ENCODE results near the gene ARHGAP25.

Gene ARHGAP25

GRCh38 chr2:68710756-68711155 is 23.9 kb upstream of the ARHGAP25 start:
- no peak overlapping the region for H3K27ac ChIP-seq (ENCODE audit: low read length, poor library complexity, severe bottlenecking)
- no peak overlapping the region for H2BK15ac ChIP-seq (ENCODE audit: low read depth, poor library complexity, severe bottlenecking)
- no peak overlapping the region for H2AFZ ChIP-seq (ENCODE audit: low read depth, low read length)

DNA sequence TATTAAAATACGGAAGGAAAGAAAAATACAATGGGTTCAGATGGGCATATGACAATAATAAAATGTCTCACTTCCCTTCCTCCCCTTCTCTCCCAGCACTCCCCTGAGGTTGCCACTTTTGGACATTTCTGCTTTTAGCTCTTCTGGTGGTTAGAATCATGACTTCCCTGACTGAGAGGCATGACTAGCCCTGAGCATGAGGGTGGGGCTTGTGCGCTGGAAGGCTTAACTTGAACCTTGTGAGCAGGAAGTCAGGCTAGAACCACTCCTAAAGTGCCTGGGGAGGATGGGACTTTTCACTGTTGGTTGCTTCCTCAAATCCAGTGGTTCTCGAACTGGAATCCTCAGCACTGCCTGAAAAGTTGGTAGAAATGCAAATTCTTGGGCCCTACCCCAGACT is 19.7 kb upstream of the ARHGAP25 start:
- no peak overlapping the region for H3K4ac ChIP-seq (ENCODE audit: low read depth in 1 of 2, low read length in 2 of 2)
- DNase-seq = no peak
- peaks cover 8 to 27% of the 10 kb centered on the region in 2 experiments for H3K27me3 ChIP-seq (ENCODE audit: control insufficient read depth in 1 of 2, insufficient read depth in 1 of 2, low read length in 2 of 2)
- H3K9me3 ChIP-seq (ENCODE audit: control insufficient read depth, low read length) = no peaks in the 10 kb centered on the region
- no peak overlapping the region for H3K9ac ChIP-seq (ENCODE audit: low read length)
- H4K8ac ChIP-seq (ENCODE audit: low read length) = no peak overlapping the region
- H3K4me2 ChIP-seq (ENCODE audit: low read length, poor library complexity, severe bottlenecking) = no peak overlapping the region
- no peak overlapping the region for H3K23ac ChIP-seq (ENCODE audit: low read length in 2 of 2)
- H2BK15ac ChIP-seq (ENCODE audit: low read depth, poor library complexity, severe bottlenecking) = no peak overlapping the region
- no peak overlapping the region for H3K14ac ChIP-seq (ENCODE audit: low read length in 2 of 2)
- H3K36me3 ChIP-seq (ENCODE audit: control insufficient read depth in 1 of 2, insufficient read depth in 2 of 2, low read depth in 1 of 2, low read length in 2 of 2) = no peaks in the 10 kb centered on the region
- no peak overlapping the region for H2BK120ac ChIP-seq (ENCODE audit: low read depth, low read length)
- no peaks in the 10 kb centered on the region for H3K79me1 ChIP-seq (replicated peaks; ENCODE audit: low read length, poor library complexity, severe bottlenecking)
- no peak overlapping the region for H3K18ac ChIP-seq (ENCODE audit: low read depth in 1 of 2, low read length in 2 of 2)
- peak overlapping the region in 1 of 2 experiments; percentile 1 for H3K4me3 ChIP-seq (ENCODE audit: insufficient read depth in 1 of 2, low read depth in 1 of 2, low read length in 2 of 2)
- H2AK5ac ChIP-seq (ENCODE audit: low read length, severe bottlenecking) = no peak overlapping the region
- no peak overlapping the region for H2AFZ ChIP-seq (ENCODE audit: low read depth, low read length)
- no peaks in the 10 kb centered on the region for H3K4me1 ChIP-seq (ENCODE audit: control insufficient read depth, insufficient read depth, low read depth, low read length)
- H2BK12ac ChIP-seq (ENCODE audit: low read length in 2 of 2) = no peak overlapping the region
- no peak overlapping the region for H2BK5ac ChIP-seq (ENCODE audit: low read depth, low read length, poor library complexity, severe bottlenecking)
- H3K27ac ChIP-seq (ENCODE audit: low read length, poor library complexity, severe bottlenecking) = no peak overlapping the region
- WGBS = 95% methylated on average over 2 of the region's 3 CpGs
- no peak overlapping the region for H4K91ac ChIP-seq (ENCODE audit: low read length)

More at GRCh38 chr2:68710756-68711155, 23.9 kb upstream of the ARHGAP25 start:
- no peak overlapping the region for H3K18ac ChIP-seq (ENCODE audit: low read depth in 1 of 2, low read length in 2 of 2)
- no peak overlapping the region for H3K9ac ChIP-seq (ENCODE audit: low read length)
- no peaks in the 10 kb centered on the region for H3K79me1 ChIP-seq (replicated peaks; ENCODE audit: low read length, poor library complexity, severe bottlenecking)
- no peak overlapping the region for H2AK5ac ChIP-seq (ENCODE audit: low read length, severe bottlenecking)
- peak overlapping the region; percentile 3 for H2BK120ac ChIP-seq (ENCODE audit: low read depth, low read length)
- DNase-seq = no peak
- 100% methylated on average over 1 of the region's 1 CpG for WGBS
- H3K27me3 ChIP-seq (ENCODE audit: control insufficient read depth in 1 of 2, insufficient read depth in 1 of 2, low read length in 2 of 2) = peaks cover 20 to 33% of the 10 kb centered on the region in 2 experiments
- H3K4ac ChIP-seq (ENCODE audit: low read depth in 1 of 2, low read length in 2 of 2) = peak overlapping the region in 1 of 2 experiments; percentile 37
- H3K4me2 ChIP-seq (ENCODE audit: low read length, poor library complexity, severe bottlenecking) = no peak overlapping the region
- H3K4me1 ChIP-seq (ENCODE audit: control insufficient read depth, insufficient read depth, low read depth, low read length) = no peaks in the 10 kb centered on the region
- H4K91ac ChIP-seq (ENCODE audit: low read length) = no peak overlapping the region
- no peak overlapping the region for H3K23ac ChIP-seq (ENCODE audit: low read length in 2 of 2)
- H3K14ac ChIP-seq (ENCODE audit: low read length in 2 of 2) = no peak overlapping the region
- H2BK5ac ChIP-seq (ENCODE audit: low read depth, low read length, poor library complexity, severe bottlenecking) = no peak overlapping the region
- no peak overlapping the region for H3K4me3 ChIP-seq (ENCODE audit: insufficient read depth in 1 of 2, low read depth in 1 of 2, low read length in 2 of 2)
- H3K36me3 ChIP-seq (ENCODE audit: control insufficient read depth in 1 of 2, insufficient read depth in 2 of 2, low read depth in 1 of 2, low read length in 2 of 2) = no peaks in the 10 kb centered on the region
- H2BK12ac ChIP-seq (ENCODE audit: low read length in 2 of 2) = no peak overlapping the region
- H3K9me3 ChIP-seq (ENCODE audit: control insufficient read depth, low read length) = no peaks in the 10 kb centered on the region
- no peak overlapping the region for H4K8ac ChIP-seq (ENCODE audit: low read length)

DNA sequence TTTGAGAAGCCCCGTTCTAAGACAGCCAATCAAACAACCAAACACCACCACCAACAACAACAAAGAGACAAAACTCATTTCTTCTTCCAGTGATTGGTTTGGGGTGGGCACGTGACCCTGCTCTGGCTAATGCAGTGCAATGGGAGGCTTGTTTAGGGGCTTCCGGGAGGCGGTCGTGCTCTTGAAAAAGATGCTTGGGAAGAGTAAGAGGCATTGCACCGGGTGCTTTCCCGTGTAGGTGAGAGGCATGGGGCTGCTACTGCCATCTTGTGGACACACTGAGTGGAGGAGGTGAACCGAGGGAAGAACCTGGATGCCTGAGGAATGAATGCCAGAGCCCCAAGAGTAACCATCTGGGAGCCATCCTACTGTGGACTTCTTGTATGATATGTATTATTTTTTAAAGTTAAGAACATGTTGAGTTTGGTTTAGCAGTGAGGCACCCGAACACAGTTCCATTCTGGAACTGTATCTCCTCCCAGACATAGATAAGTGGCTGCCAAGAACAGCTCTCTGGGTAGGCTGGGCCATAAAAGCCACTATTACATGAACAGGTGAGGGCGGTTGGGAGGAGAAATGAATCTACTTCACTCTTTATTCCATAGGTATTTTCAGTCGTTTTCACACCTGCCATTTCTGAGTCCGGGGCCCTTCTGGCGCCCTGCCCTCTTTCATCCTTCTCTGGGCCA is 19.1 kb upstream of the ARHGAP25 start:
- no peak overlapping the region for H4K91ac ChIP-seq (ENCODE audit: low read length)
- H3K4me1 ChIP-seq (ENCODE audit: control insufficient read depth, insufficient read depth, low read depth, low read length) = no peaks in the 10 kb centered on the region
- H2BK5ac ChIP-seq (ENCODE audit: low read depth, low read length, poor library complexity, severe bottlenecking) = no peak overlapping the region
- H3K4ac ChIP-seq (ENCODE audit: low read depth in 1 of 2, low read length in 2 of 2) = no peak overlapping the region
- no peak overlapping the region for H2BK120ac ChIP-seq (ENCODE audit: low read depth, low read length)
- peaks cover 7 to 27% of the 10 kb centered on the region in 2 experiments for H3K27me3 ChIP-seq (ENCODE audit: control insufficient read depth in 1 of 2, insufficient read depth in 1 of 2, low read length in 2 of 2)
- H3K14ac ChIP-seq (ENCODE audit: low read length in 2 of 2) = no peak overlapping the region
- H3K18ac ChIP-seq (ENCODE audit: low read depth in 1 of 2, low read length in 2 of 2) = no peak overlapping the region
- H3K79me1 ChIP-seq (replicated peaks; ENCODE audit: low read length, poor library complexity, severe bottlenecking) = no peaks in the 10 kb centered on the region
- peak; percentile 41 for DNase-seq
- H3K9me3 ChIP-seq (ENCODE audit: control insufficient read depth, low read length) = no peaks in the 10 kb centered on the region
- 51% methylated on average over 12 of the region's 13 CpGs for WGBS
- H3K9ac ChIP-seq (ENCODE audit: low read length) = no peak overlapping the region
- no peak overlapping the region for H3K27ac ChIP-seq (ENCODE audit: low read length, poor library complexity, severe bottlenecking)
- no peaks in the 10 kb centered on the region for H3K36me3 ChIP-seq (ENCODE audit: control insufficient read depth in 1 of 2, insufficient read depth in 2 of 2, low read depth in 1 of 2, low read length in 2 of 2)
- no peak overlapping the region for H3K23ac ChIP-seq (ENCODE audit: low read length in 2 of 2)
- no peak overlapping the region for H4K8ac ChIP-seq (ENCODE audit: low read length)
- no peak overlapping the region for H2AFZ ChIP-seq (ENCODE audit: low read depth, low read length)
- H2BK15ac ChIP-seq (ENCODE audit: low read depth, poor library complexity, severe bottlenecking) = no peak overlapping the region
- H3K4me2 ChIP-seq (ENCODE audit: low read length, poor library complexity, severe bottlenecking) = no peak overlapping the region
- no peak overlapping the region for H2BK12ac ChIP-seq (ENCODE audit: low read length in 2 of 2)
- H3K4me3 ChIP-seq (ENCODE audit: insufficient read depth in 1 of 2, low read depth in 1 of 2, low read length in 2 of 2) = no peak overlapping the region
- H2AK5ac ChIP-seq (ENCODE audit: low read length, severe bottlenecking) = no peak overlapping the region

DNA sequence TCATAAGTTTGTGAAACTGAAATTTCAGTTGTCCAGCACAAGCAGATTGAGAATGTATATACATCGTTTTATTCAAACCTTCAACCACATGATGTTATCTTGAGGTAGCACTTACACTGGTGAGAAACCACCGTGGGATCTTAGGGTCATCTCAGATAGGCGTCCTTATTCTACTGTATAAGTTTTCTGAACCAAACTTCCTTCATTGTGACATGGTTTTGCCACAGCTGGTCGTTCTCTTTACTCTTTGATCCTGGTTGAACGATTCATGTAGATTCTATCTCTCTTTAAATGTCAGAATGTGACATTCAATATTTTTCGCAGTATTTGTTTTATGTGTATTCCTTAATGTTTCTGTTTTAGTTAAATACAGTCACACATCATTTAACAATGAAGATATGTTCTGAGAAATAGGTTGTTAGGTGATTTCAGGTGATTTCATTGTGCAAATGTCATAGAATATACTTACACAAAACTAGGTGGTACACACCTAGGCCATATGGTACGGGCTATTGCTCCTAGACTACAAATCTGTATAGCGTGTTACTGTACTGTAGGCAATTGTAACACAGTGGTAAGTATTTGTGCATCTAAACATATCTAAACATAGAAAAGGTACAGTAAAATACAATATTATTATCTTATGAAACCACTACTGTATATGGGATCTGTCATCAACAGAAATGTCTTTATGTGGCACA is 17.9 kb upstream of the ARHGAP25 start:
- H4K91ac ChIP-seq (ENCODE audit: low read length) = no peak overlapping the region
- DNase-seq = no peak
- H3K27ac ChIP-seq (ENCODE audit: low read length, poor library complexity, severe bottlenecking) = no peak overlapping the region
- H3K14ac ChIP-seq (ENCODE audit: low read length in 2 of 2) = no peak overlapping the region
- no peak overlapping the region for H4K8ac ChIP-seq (ENCODE audit: low read length)
- H2AK5ac ChIP-seq (ENCODE audit: low read length, severe bottlenecking) = no peak overlapping the region
- WGBS = 94% methylated on average over 3 of the region's 8 CpGs
- H2AFZ ChIP-seq (ENCODE audit: low read depth, low read length) = no peak overlapping the region
- H3K4me2 ChIP-seq (ENCODE audit: low read length, poor library complexity, severe bottlenecking) = no peak overlapping the region
- H3K4ac ChIP-seq (ENCODE audit: low read depth in 1 of 2, low read length in 2 of 2) = no peak overlapping the region
- peaks cover under 1% of the 10 kb centered on the region for H3K4me1 ChIP-seq (ENCODE audit: control insufficient read depth, insufficient read depth, low read depth, low read length)
- H3K79me1 ChIP-seq (replicated peaks; ENCODE audit: low read length, poor library complexity, severe bottlenecking) = no peaks in the 10 kb centered on the region
- no peak overlapping the region for H3K9ac ChIP-seq (ENCODE audit: low read length)
- H2BK12ac ChIP-seq (ENCODE audit: low read length in 2 of 2) = no peak overlapping the region
- no peak overlapping the region for H3K18ac ChIP-seq (ENCODE audit: low read depth in 1 of 2, low read length in 2 of 2)
- no peak overlapping the region for H3K4me3 ChIP-seq (ENCODE audit: insufficient read depth in 1 of 2, low read depth in 1 of 2, low read length in 2 of 2)
- no peak overlapping the region for H2BK5ac ChIP-seq (ENCODE audit: low read depth, low read length, poor library complexity, severe bottlenecking)
- peaks cover 3 to 27% of the 10 kb centered on the region in 2 experiments for H3K27me3 ChIP-seq (ENCODE audit: control insufficient read depth in 1 of 2, insufficient read depth in 1 of 2, low read length in 2 of 2)
- H3K9me3 ChIP-seq (ENCODE audit: control insufficient read depth, low read length) = no peaks in the 10 kb centered on the region
- H2BK120ac ChIP-seq (ENCODE audit: low read depth, low read length) = no peak overlapping the region
- H2BK15ac ChIP-seq (ENCODE audit: low read depth, poor library complexity, severe bottlenecking) = no peak overlapping the region
- no peak overlapping the region for H3K23ac ChIP-seq (ENCODE audit: low read length in 2 of 2)
- H3K36me3 ChIP-seq (ENCODE audit: control insufficient read depth in 1 of 2, insufficient read depth in 2 of 2, low read depth in 1 of 2, low read length in 2 of 2) = no peaks in the 10 kb centered on the region
